Activated B cell treated with CpG ODN at 0.5 μM for 24 hours (primary cell): ENCODE data around the gene AMIGO1. TPM values are rescaled to one million over a fixed set of nuclear protein-coding genes. Genes with fewer than 3 reads are reported as not detected.

ENCODE experiments used
- ATAC-seq: fragments of 200-7000 bp; cut with Tn5 transposase; one replicate; pipeline ENCODE4 v1.10.0; 2021; ENCODE audit warnings: low read depth, mild to moderate bottlenecking, moderate library complexity
- CTCF ChIA-PET: fragments of 350-600 bp; sonication (Branson Sonifier 250); formaldehyde crosslinking; loops from one replicate; lab custom pipeline; 2021; ENCODE audit warnings: antibody characterized with exemption; lab: Charles Lee
- POLR2A ChIA-PET: fragments of 350-600 bp; sonication (Branson Sonifier 250); formaldehyde crosslinking; loops from one replicate; lab custom pipeline; 2021; ENCODE audit warnings: antibody characterized with exemption; lab: Charles Lee
- DNase-seq: peaks from one replicate; pipeline ENCODE4 v3.0.0; 2022
- H3K27ac Mint-ChIP-seq: one replicate; pipeline ENCODE4 v1.8.0; 2020; ENCODE audit warnings: mixed read lengths
- H3K27me3 Mint-ChIP-seq: one replicate; pipeline ENCODE4 v1.8.0; 2021; ENCODE audit warnings: mixed read lengths
- H3K36me3 Mint-ChIP-seq: one replicate; pipeline ENCODE4 v1.8.0; 2021; ENCODE audit warnings: low read depth, mixed read lengths
- H3K4me1 Mint-ChIP-seq: one replicate; pipeline ENCODE4 v1.8.0; 2021; ENCODE audit warnings: mixed read lengths
- H3K4me3 Mint-ChIP-seq: one replicate; pipeline ENCODE4 v1.8.0; 2020; ENCODE audit warnings: mild to moderate bottlenecking, mixed read lengths
- H3K9me3 Mint-ChIP-seq: one replicate; pipeline ENCODE4 v1.8.0; 2020; ENCODE audit warnings: mixed read lengths
- intact Hi-C: fragments of 100-400 bp; cut with micrococcal nuclease; formaldehyde crosslinking; loops from one replicate; pipeline ENCODE4 v1.15.1; 2024
- total RNA-seq: library from RNA; stranded (reverse); gene quantifications from 2 replicates; pipeline ENCODE4 v1.2.3, GENCODE V29; 2022
- TF ChIP-seq, protein P1 (sequence below): fragments of 200-600 bp; IDR thresholded peaks from one replicate; pipeline ENCODE4 v1.8.0; 2022; ENCODE audit warnings: antibody characterized with exemption, mild to moderate bottlenecking

The AMIGO1 gene
- total RNA-seq, 1 donor from 2014 or later, result 0.53 TPM

DNA sequence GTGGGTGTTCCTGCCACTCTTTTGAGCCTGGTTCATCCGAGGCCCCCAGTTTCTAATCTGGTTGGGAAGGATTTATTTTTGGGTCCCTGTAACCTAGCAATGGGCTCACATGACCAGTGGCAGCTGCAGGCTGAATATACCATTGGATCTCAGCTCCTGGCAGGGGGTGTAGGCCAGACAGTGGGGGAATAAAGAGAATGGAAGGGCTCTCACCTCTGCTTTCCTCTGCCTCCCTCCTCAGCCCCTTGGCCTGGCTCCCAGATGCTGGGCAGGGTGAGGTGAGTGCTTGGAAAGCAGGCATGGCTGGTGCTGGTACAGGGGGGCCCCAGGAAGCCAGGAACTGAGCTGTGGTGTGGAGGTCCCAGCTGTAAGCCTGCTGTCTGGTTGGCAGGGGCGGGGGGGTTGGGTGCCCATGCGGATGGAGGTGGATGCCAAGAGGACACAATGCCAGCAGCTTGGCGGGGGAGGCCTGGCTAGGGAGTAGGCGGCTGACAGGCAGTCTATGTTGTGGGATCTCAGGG is 26.5 kb upstream of the AMIGO1 start:
- TF ChIP-seq, protein P1, sequence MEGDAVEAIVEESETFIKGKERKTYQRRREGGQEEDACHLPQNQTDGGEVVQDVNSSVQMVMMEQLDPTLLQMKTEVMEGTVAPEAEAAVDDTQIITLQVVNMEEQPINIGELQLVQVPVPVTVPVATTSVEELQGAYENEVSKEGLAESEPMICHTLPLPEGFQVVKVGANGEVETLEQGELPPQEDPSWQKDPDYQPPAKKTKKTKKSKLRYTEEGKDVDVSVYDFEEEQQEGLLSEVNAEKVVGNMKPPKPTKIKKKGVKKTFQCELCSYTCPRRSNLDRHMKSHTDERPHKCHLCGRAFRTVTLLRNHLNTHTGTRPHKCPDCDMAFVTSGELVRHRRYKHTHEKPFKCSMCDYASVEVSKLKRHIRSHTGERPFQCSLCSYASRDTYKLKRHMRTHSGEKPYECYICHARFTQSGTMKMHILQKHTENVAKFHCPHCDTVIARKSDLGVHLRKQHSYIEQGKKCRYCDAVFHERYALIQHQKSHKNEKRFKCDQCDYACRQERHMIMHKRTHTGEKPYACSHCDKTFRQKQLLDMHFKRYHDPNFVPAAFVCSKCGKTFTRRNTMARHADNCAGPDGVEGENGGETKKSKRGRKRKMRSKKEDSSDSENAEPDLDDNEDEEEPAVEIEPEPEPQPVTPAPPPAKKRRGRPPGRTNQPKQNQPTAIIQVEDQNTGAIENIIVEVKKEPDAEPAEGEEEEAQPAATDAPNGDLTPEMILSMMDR, result no peak
- peaks cover 8% of the 10 kb centered on the region for H3K4me1 Mint-ChIP-seq
- ATAC-seq (no peak), DNase-seq (no peak)
- no peaks in the 10 kb centered on the region for H3K36me3 Mint-ChIP-seq
- no peaks in the 10 kb centered on the region for H3K27me3 Mint-ChIP-seq
- intact Hi-C loops, result no loop called here
- ChIA-PET POLR2A (no interaction called here), CTCF (interaction anchor here (1.0 to 10.5 kb wide), 4 partner anchors 10 to 78 kb away, joined by 3 to 375 read pairs (median 6); partner anchors contain the start of genes AMIGO1 and CYB561D1)
- no peak overlapping the region for H3K4me3 Mint-ChIP-seq
- H3K27ac Mint-ChIP-seq, result no peak overlapping the region
- no peaks in the 10 kb centered on the region for H3K9me3 Mint-ChIP-seq

DNA sequence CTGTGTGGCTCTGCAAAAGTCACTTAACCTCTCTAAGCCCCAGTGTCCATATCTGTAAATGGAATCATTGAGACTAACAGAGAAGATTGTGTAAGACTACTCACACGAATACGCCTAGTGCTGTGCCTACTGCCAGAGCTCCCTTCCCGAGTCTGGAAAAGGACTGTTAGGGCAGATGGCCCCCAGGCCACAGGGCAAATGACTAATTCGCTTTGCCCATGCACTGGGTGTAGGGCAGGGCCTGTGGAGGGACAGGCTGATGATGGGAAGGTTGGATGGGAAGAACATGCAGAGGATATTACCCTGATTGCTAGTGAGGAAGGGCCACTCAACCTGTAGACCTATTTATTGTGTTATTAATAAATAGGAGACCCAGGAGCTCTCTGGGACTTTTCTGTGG is 26.0 kb upstream of the AMIGO1 start:
- DNase-seq, result no peak
- intact Hi-C loops, result no loop called here
- Mint-ChIP-seq H3K4me3 (no peak overlapping the region), H3K36me3 (no peaks in the 10 kb centered on the region), H3K27me3 (no peaks in the 10 kb centered on the region), H3K4me1 (peaks cover 8% of the 10 kb centered on the region), H3K27ac (no peak overlapping the region), H3K9me3 (no peaks in the 10 kb centered on the region)
- ATAC-seq, result no peak
- CTCF ChIA-PET, result interaction anchor here (1.0 to 10.5 kb wide), 3 partner anchors 11 to 79 kb away, joined by 3 to 375 read pairs (median 9); partner anchors contain the start of genes AMIGO1 and CYB561D1
- TF ChIP-seq, protein P1, result no peak
- POLR2A ChIA-PET, result no interaction called here

DNA sequence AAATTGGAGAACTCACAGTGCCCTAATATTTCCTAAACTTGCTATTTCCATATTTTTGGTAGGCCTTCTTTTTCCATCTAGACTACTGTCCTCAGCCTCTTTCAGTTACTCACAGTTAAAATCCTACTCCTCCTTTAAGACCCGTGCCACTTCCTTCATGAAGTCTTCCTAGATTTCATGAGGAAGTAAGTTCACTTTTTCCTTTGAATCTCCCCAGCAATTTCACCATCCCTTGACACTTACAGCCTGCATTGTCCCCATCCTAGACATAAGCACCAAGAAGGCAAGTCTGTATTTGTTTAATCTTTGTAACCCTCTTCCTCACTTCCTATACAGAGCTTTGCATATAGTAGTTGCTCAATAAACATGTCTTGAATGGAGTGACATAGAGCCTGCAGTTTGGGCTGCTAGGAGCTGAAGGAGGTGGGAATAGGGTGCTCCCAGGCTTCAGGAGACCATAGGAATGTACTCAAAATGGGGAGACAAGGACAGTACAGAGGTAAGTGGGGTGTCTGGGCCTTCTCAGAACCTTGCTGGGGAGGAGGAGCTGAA is 24.9 kb upstream of the AMIGO1 start:
- no peak for ATAC-seq
- H3K4me1 Mint-ChIP-seq, result peaks cover 8% of the 10 kb centered on the region
- no peak for DNase-seq
- H3K36me3 Mint-ChIP-seq, result no peaks in the 10 kb centered on the region
- POLR2A ChIA-PET, result interaction anchor here (0.6 kb wide), 1 partner anchor 51 kb away, joined by 3 read pairs; the partner anchor contains the start of gene ATXN7L2
- CTCF ChIA-PET, result interaction anchor here (1.2 to 10.5 kb wide), 3 partner anchors 12 to 495 kb away, joined by 3 to 375 read pairs (median 9); partner anchors contain the start of genes AMIGO1 and CYB561D1
- no peak overlapping the region for H3K4me3 Mint-ChIP-seq
- intact Hi-C loops, result no loop called here
- TF ChIP-seq, protein P1, result no peak
- H3K27ac Mint-ChIP-seq, result no peak overlapping the region
- H3K9me3 Mint-ChIP-seq, result no peaks in the 10 kb centered on the region
- no peaks in the 10 kb centered on the region for H3K27me3 Mint-ChIP-seq

DNA sequence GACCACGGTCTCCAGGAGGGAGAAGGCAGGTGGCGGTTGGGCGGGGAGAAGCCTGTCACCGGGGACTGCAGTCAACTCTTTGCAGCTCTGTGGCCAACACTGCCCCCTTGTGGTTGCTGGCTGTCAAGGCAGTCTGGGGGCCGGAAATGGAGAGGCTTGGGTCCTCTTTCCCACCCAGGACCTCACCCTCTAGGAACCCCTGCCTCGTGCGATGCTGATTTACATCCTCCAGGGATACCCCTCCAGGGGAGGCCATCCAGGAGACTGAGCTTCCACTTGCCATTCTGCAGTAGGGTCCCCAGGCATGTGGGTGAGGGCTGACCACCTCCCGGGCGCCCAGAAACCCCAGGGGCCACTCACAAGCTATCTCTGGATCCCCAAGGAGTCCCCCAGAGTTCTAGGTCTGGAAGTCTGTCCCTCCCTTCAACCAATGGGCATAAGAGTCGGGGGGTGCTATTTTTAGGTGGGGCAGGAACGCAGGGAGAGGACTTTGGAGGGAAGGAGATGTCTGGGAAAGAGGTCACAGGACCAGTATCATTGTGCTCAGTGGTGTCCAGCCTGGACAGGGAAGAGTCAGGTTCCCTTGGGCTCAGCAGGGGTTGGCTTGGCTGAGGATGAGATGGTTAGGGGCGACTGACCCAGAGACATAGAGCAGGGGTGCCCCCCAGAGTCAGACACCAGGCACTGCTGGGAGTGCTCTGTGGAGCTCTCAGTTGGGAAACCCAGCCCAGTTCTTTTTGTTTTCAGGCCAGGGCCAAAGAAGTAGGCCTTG is 23.0 kb upstream of the AMIGO1 start:
- H3K36me3 Mint-ChIP-seq, result no peaks in the 10 kb centered on the region
- peak overlapping the region; percentile 77 for H3K4me3 Mint-ChIP-seq
- POLR2A ChIA-PET, result interaction anchor here (0.6 to 2.2 kb wide), 11 partner anchors 14 to 1433 kb away, joined by 3 to 15 read pairs (median 5); partner anchors contain the start of genes ATXN7L2, CYB561D1, GNAI3 and PSMA5
- peaks cover 8% of the 10 kb centered on the region for H3K4me1 Mint-ChIP-seq
- DNase-seq (peak; percentile 82), ATAC-seq (peak; percentile 93)
- no peaks in the 10 kb centered on the region for H3K9me3 Mint-ChIP-seq
- TF ChIP-seq, protein P1, result no peak
- no peaks in the 10 kb centered on the region for H3K27me3 Mint-ChIP-seq
- peak overlapping the region; percentile 74 for H3K27ac Mint-ChIP-seq
- CTCF ChIA-PET, result interaction anchor here (0.6 to 10.5 kb wide), 30 partner anchors 10 to 558 kb away, joined by 3 to 375 read pairs (median 4); partner anchors contain the start of genes AHCYL1, AMIGO1, ATXN7L2 and CYB561D1
- intact Hi-C loops, result loop anchor here (1.0 kb wide), 8 partner anchors 38 to 331 kb away; partner anchors contain the start of genes CYB561D1 and PSMA5
